NCI-H2196 treated with DMSO at 0.1 percent for 48 hours (cell line): ENCODE measurements around the gene QKI.
"Not testable (repeated sequence)": the region's sequence is repeated elsewhere in the genome, so short reads cannot be mapped to it uniquely, and the experiment has no call there.

Experiments used
- DNase-seq: peaks from one replicate; lab custom pipeline; 2025; ENCODE audit not compliant: unreplicated experiment; lab: John Stamatoyannopoulos, UW

Gene QKI

DNA sequence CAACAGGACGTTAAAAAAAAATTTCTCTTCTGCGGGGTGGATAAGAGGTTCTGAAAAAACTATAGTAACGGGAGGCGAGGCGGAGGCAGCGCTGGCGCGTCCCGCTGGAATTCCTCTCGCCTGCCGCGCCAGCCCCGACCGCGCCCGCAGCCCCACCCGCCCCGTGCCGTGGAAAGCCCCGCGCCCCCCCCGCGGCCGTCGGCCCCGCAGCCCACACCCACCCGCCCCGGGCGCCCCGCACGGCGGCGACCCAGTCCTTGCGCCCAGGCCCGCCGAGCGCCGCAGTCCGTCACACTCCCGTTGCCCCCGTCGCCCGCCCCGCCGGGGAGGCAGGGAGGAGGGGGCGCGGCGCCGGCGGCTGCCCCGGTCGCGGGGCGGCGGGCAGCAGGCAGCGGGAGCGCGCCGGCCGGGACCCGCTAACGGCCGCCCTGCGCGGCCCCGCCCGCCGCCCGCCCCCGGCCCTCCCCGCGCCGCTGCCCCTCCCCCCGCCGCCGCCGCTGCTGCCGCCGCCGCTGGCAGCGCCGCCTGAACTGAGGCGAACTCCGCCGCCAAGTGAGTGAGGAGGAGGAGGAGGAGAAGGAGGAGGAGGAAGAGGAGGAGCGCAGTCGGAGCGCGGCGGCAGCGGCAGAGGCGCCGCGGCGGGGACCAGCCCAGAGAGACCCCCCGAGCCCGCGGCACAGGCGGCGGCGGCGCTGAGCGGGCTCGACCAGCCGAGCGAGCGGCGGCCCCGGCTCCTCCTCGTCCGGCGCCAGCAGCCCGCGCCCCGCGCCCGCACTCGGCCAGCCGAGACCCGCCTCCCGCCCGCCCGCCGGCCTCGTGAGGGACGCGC lies at the start of gene QKI:
Gene QKI, plus strand, starts transcription at position 602 of the 829 bp plus-strand sequence. CDS start 476 bp downstream, outside the sequence.
- no peak for DNase-seq

- no peak for DNase-seq
Observed at GRCh38 chr6:163366288-163366687, 48.2 kb upstream of the QKI start.

DNA sequence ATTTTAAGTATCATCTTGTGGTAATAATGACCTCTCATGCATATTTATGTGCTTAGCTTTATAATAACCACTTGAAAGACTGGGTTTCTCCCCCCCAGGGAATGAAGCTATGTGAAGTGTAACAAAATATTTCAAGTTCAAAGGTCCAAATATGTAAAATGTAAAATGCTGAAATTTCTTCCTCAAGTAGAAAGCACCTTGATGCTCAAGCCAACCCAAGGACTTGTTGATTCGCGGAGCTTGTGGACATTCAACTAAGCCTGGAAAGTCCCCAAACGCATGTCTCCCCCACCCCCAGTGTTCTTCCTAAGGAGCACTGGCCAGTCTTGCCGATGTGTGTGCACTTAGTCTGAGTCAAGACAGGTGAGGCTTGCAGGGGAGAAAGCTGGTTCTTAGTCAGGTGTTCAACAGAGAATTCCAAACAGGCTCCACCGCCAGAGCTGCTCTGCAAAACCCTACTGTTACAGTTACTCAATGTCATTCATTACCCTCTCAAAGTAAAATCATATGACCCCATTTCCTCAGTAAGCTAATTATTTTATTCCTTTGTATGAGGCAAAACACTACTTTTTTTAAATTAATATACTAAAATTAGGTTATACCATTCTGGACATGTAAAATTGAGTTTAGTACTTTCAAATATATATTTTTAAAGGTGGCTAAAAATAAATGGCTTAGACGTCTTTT lies 46.9 kb upstream of the QKI start:
- DNase-seq, result no peak

DNA sequence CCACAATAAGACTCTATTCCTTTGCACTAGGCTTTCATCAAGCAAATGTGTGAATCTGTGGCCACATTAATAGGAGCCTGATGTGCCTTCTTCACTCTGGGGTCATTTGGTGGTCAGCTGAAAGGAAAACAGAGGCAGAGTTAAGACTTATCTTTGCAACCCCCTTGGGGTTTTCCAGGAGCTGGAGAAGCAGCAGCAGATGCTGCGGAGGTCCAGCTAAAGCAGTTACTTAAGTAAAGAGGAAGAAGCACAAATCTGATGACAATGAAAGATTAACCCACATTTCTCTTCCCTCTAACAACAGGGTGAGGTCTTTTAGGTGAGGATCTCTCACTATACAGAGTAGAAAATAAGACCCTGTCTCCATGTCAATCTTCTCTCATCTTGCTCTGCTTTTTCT lies 45.4 kb upstream of the QKI start:
- DNase-seq, result no peak

- no peak for DNase-seq
Observed at GRCh38 chr6:163369628-163370365, 44.7 kb upstream of the QKI start.

DNA sequence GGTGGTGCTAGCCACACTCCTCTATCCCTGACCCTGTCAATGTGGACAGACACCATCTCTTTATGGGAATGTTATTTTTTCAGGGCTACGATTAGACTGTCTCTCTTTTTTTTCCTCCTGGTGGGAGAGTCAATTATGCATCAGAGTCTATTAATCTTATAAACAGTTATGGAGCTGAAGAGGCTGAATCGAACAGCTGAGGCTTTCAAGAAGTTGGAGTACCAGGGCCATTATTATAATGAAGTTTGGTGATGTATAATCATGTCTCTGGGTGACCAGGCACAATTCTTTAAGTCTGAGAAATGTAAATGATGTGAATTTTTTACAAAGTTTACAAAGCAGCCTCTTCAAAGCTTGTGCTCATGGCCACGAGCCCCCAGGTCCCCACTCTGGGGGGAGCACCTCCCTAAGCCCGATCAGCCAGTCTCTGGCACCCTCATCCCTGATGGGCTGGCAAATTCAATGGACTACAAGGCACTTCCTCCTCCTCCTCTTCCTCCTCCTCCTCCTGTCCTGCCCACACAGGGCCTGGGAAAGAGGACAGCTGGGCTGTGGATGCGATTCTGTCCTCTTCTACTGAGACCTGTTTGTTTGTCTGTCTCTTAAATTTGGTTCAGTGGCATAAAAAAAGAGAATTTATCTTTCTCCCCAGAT lies 43.9 kb upstream of the QKI start:
- no peak for DNase-seq

GRCh38 chr6:163371129-163371528 lies 43.4 kb upstream of the QKI start:
- DNase-seq, result no peak

- DNase-seq, result no peak
Observed at GRCh38 chr6:163373240-163373639, 41.3 kb upstream of the QKI start.

DNA sequence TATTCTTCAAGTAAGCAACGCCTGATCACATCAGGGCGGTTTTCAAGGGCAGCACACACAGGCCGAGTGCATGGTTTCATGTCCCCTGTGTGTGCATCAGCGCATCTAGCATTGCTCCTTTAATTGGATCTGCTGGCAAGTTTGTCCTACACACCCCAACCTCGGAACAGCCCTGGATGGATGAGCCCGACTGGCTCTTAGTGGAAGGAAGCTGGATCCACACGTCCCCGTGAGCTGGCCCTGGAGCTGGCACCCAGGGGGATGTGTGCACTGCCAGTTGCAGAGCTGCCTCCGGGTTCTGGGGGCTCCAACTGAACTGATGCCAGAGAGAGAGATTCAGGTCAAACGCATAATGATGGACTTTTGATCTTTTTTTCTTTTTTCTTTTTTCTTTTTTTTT lies 39.2 kb upstream of the QKI start:
- no peak for DNase-seq

GRCh38 chr6:163376187-163376586 lies 38.3 kb upstream of the QKI start:
- DNase-seq, result no peak

- DNase-seq, result no peak
Observed at GRCh38 chr6:163377561-163377960, 37.0 kb upstream of the QKI start.

GRCh38 chr6:163380216-163380615 lies 34.3 kb upstream of the QKI start:
- no peak for DNase-seq

DNA sequence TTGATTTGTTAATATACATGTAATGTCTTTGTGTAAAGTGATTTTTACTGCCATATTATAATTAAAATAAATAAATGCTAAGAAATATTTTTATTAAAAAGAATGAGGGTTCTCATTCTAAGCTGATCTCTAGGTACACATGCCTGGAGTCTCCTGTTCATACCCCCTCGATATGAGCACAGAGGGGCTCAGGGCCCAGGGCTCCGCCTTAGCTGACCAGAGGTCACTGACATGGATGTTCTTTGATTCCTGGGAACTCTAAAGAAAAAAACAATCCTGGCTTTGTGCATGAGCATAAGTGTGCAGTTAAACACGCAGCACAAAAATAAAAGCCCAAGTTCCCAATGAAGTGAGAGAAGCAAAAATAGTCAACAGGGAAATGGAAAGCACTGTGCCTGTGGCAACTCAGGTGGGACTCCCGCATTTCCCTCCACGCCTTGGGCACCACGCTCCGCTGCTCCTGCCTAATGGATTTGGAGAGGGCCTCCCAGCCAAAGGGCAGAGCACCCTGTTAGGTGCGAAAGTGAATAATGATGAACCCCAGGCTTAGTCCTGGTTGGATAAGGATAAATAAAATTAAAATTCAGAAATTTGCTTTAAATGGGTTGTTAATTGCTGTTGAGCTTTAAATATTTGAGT lies 33.3 kb upstream of the QKI start:
- DNase-seq, result no peak

- DNase-seq, result not testable (repeated sequence)
Observed at GRCh38 chr6:163383396-163383795, 31.1 kb upstream of the QKI start.

- no peak for DNase-seq
Observed at GRCh38 chr6:163383912-163384311, 30.6 kb upstream of the QKI start.

GRCh38 chr6:163384510-163384909 lies 30.0 kb upstream of the QKI start:
- no peak for DNase-seq

DNA sequence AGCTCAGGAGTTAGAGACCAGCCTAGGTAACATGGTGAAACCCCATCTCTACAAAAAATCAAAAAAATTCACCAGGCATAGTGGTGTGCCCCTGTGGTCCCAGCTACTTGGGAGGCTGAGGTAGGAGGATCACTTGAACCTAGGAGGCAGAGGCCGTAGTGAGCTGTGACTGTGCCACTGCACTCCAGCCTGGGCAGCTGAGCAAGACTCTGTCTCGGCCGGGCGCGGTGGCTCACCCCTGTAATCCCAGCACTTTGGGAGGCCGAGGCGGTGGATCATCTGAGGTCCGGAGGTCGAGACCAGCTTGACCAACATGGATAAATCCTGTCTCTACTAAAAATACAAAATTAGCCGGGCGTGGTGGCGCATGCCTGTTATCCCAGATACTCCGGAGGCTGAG lies 29.0 kb upstream of the QKI start:
- not testable (repeated sequence) for DNase-seq

GRCh38 chr6:163386329-163386908 lies 28.1 kb upstream of the QKI start:
- DNase-seq, result no peak

DNA sequence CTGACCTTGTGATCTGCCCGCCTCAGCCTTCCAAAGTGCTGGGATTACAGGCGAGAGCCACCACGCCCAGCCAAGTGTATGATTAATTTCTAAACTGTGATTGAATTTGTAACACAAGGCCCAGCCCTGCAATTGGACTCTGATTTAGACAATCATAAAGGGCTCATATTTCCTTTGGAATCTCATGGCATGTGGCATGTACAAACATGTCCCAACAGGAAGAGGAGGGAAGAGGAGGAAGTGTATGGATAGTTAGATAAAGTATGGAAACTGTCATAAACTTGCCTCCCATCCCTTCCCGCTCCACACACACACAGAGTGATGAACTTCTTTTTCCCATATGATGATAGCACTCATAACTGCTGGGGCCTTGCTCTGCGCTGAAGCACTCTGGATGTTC lies 27.2 kb upstream of the QKI start:
- no peak for DNase-seq

- DNase-seq, result no peak
Observed at GRCh38 chr6:163389354-163389753, 25.2 kb upstream of the QKI start.
